HFFc6 (cell line): ENCODE results near the gene CD46. TPM values are rescaled to one million over a fixed set of nuclear protein-coding genes. Genes with fewer than 3 reads are reported as not detected.

Experiments
- DNase-seq: peaks from one replicate; pipeline ENCODE4 v3.0.0-alpha.2; 2018
- H3K27ac Mint-ChIP-seq: 2 replicates; pipeline ENCODE4 v1.8.0; 2020; ENCODE audit warnings: mild to moderate bottlenecking, mixed read lengths
- H3K27me3 Mint-ChIP-seq: 2 replicates; pipeline ENCODE4 v1.8.0; 2021; ENCODE audit warnings: mild to moderate bottlenecking, moderate library complexity, mixed read lengths; ENCODE audit not compliant: insufficient read depth
- H3K36me3 Mint-ChIP-seq: 2 replicates; pipeline ENCODE4 v1.8.0; 2021; ENCODE audit warnings: low read depth, mixed read lengths
- H3K4me1 Mint-ChIP-seq: 2 replicates; pipeline ENCODE4 v1.8.0; 2020; ENCODE audit warnings: low read depth, mixed read lengths
- H3K4me3 Mint-ChIP-seq: 2 replicates; pipeline ENCODE4 v1.8.0; 2020; ENCODE audit warnings: mild to moderate bottlenecking, moderate library complexity, mixed read lengths
- H3K9me3 Mint-ChIP-seq: 2 replicates; pipeline ENCODE4 v1.8.0; 2020; ENCODE audit warnings: mild to moderate bottlenecking, mixed read lengths
- total RNA-seq, 6 experiments: library from RNA; stranded (reverse); fragmentation: NEBNext Ultra II Directional; extraction: Animal tissue kit (Norgen Biotek cat#: 25700); gene quantifications; 2 replicates in 1 of 6; 3 replicates in 5 of 6; pipeline ENCODE4 v1.2.3, GENCODE V29; 2021
- TF ChIP-seq, protein P1 (sequence below): fragments of 200-600 bp; sonication (generic); IDR thresholded peaks from 2 replicates; pipeline ENCODE4 v1.5.0; 2021; ENCODE audit warnings: antibody characterized with exemption, mild to moderate bottlenecking

CD46 gene
- total RNA-seq, 6 experiments from 2014 or later, result 134 to 152 (median 142) TPM

DNA sequence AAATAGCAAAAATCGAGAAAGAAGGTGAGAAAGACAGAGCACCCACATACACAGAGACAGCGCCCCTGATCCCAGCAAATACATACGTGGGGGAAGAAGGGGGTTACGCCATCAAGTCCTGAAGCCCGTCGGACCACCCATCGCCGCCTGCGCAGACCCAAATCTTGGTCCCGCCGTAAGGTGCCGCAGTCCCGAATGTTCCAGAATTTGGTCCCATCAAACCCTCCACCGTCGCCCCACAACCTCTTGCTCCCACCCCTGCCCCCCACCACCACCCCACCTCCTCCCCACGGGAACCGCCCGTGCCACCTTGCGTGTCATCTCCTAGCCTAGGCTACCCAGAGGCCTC lies 71.7 kb downstream of the CD46 start:
- Mint-ChIP-seq H3K9me3 (no peaks in the 10 kb centered on the region), H3K27me3 (peaks cover 9% of the 10 kb centered on the region), H3K4me1 (peaks cover 88% of the 10 kb centered on the region), H3K36me3 (peaks cover 24% of the 10 kb centered on the region), H3K4me3 (peak overlapping the region; percentile 85), H3K27ac (peak overlapping the region; percentile 99)
- DNase-seq, result no peak
- TF ChIP-seq, protein P1, sequence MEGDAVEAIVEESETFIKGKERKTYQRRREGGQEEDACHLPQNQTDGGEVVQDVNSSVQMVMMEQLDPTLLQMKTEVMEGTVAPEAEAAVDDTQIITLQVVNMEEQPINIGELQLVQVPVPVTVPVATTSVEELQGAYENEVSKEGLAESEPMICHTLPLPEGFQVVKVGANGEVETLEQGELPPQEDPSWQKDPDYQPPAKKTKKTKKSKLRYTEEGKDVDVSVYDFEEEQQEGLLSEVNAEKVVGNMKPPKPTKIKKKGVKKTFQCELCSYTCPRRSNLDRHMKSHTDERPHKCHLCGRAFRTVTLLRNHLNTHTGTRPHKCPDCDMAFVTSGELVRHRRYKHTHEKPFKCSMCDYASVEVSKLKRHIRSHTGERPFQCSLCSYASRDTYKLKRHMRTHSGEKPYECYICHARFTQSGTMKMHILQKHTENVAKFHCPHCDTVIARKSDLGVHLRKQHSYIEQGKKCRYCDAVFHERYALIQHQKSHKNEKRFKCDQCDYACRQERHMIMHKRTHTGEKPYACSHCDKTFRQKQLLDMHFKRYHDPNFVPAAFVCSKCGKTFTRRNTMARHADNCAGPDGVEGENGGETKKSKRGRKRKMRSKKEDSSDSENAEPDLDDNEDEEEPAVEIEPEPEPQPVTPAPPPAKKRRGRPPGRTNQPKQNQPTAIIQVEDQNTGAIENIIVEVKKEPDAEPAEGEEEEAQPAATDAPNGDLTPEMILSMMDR, result no peak

DNA sequence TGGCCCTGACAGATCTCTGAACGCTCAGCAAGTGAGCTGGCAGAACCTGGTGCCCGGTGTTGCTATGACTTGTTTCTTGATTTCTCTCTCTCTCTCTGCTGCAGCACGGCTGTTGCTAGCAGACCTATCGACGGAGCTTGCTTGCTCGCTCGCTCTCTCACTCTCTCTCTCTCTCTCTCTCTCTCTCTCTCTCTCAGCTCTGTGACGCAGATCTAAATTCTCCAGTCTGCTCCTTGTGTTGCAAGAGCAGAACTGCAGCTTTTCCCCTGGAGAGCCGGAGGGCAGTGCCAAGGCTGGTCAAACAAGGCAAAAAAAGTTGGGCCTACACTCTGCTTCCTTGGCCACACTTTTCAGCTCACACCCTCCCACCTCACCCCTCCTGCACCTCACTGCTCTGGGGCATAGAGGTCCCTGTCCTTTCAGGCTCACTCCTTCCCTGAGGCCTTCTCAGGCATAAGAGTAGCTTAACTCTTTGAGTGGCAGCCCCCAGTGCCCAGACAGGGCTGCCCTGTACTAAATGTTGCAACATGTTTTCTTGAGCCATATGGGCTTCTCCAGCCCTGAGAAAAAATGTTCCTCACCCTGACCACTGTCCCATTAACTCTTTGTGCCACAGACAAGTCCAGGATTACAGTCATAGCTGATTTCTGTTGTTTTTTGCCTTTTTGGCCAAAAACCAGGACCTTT lies 72.2 kb downstream of the CD46 start:
- Mint-ChIP-seq H3K9me3 (no peaks in the 10 kb centered on the region), H3K4me1 (peaks cover 88% of the 10 kb centered on the region), H3K27ac (peak overlapping the region; percentile 99), H3K4me3 (peak overlapping the region; percentile 85), H3K27me3 (peaks cover 7% of the 10 kb centered on the region), H3K36me3 (peaks cover 24% of the 10 kb centered on the region)
- peak; percentile 99 for DNase-seq
- TF ChIP-seq, protein P1, result peak; percentile 74

DNA sequence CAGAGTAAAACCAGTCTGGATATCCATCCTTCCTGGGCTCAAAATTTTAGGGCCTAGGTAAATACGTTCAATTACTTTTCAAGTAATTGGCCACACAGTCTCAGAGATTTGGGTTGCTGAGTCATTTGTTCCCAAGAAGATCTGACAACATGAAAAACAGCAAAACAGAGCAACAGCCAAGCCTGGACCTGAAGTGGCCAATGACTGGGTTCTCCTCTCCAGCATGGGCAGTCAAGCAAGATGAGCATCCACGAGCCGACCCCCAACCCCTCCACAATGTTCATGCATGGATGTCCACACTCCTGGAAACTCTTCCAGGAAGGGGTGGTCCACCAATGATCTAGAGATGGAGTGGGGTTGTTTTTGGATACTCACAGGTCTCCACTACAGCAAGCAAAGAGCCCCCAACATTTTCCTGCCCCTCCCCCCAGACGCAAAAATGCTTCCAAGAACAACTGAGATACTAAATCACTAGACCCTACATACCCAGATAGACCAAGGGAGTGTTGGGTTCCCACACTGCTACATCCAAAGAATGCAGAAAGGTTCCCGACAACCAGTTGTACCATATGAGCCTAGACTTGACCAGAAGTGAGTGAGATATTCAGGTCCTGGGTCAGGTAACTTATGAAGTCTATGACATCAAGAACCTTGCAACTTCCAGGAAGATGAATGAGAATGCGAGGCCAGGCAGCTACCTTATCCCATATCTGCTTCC lies 73.0 kb downstream of the CD46 start:
- Mint-ChIP-seq H3K36me3 (peaks cover 24% of the 10 kb centered on the region), H3K27me3 (peaks cover 7% of the 10 kb centered on the region), H3K4me1 (peaks cover 85% of the 10 kb centered on the region), H3K4me3 (peak overlapping the region; percentile 85), H3K27ac (peak overlapping the region; percentile 99), H3K9me3 (no peaks in the 10 kb centered on the region)
- DNase-seq, result peak; percentile 52
- TF ChIP-seq, protein P1, result no peak

DNA sequence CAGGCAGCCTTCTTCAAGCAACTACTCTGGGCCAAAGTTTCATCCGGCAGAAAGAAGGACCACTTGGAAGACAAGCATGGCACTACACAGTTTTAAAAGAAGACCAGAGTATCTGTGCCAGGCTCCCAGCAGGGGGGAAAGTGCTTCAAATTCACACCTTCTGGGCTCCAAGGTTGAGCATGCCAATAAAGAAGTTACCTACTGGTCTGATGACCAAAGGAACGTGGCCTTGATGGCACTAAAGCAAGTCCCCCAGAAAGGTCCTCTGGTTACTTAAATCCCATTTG lies 73.5 kb downstream of the CD46 start:
- peak overlapping the region; percentile 99 for H3K27ac Mint-ChIP-seq
- no peak for DNase-seq
- peak overlapping the region; percentile 85 for H3K4me3 Mint-ChIP-seq
- H3K36me3 Mint-ChIP-seq, result peaks cover 20% of the 10 kb centered on the region
- H3K27me3 Mint-ChIP-seq, result peaks cover 7% of the 10 kb centered on the region
- H3K4me1 Mint-ChIP-seq, result peaks cover 80% of the 10 kb centered on the region
- TF ChIP-seq, protein P1, result no peak
- H3K9me3 Mint-ChIP-seq, result no peaks in the 10 kb centered on the region

DNA sequence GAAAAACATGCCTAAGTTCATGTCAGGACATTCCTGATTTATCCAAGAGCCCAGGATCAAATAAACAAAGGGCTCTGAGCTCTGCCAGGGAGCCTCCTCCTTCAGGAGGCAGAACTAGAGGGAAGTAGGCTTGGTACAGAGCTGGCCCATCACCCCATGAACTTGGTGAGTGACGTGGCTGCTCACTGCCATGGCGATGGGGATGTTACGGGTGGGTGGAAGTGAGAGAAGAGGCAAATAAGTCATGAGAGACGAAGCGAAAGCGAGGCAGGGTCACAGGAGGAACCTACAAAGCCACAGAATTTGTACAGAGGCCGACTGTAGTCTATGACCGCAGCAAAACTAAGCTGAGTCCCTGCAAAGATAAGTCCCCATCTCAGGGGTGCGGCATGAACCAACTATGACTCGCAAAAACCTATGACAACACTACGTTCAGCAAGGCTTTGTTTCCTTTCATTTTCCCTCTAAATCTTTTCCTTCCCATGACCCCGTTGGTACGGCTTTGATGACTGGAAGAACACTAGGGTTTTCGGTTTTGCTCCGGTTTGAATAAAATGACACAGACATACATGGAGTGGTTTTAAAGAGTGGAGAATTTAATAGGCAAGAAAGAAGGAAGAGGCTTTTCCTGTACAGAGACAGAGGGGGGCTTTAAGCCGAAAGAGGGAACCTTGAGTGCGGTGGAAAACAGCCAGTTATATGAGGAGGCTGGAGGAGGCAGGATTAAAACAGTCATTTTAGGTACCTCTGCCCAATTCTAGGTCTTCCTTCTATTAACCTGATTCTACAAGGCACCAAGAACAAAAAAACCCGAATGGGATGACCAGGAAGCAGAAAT lies 74.1 kb downstream of the CD46 start:
- peaks cover 16% of the 10 kb centered on the region for H3K36me3 Mint-ChIP-seq
- peak overlapping the region; percentile 99 for H3K27ac Mint-ChIP-seq
- peak; percentile 83 for DNase-seq
- no peaks in the 10 kb centered on the region for H3K9me3 Mint-ChIP-seq
- H3K4me1 Mint-ChIP-seq, result peaks cover 74% of the 10 kb centered on the region
- peak overlapping the region; percentile 85 for H3K4me3 Mint-ChIP-seq
- peaks cover 4% of the 10 kb centered on the region for H3K27me3 Mint-ChIP-seq
- TF ChIP-seq, protein P1, result no peak
